ENCODE measurements around the gene MYO1A. TPM values are rescaled to one million over a fixed set of nuclear protein-coding genes. Genes with fewer than 3 reads are reported as not detected.

MYO1A gene
- total RNA-seq, 1 experiment from 2014 or later, result 1.1 TPM

GRCh38 chr12:57044468-57044867, 5.5 kb downstream of the MYO1A start:
- no peak overlapping the region for H3K27ac ChIP-seq (ENCODE audit: low read depth, low read length, poor library complexity, severe bottlenecking)
- CTCF ChIA-PET, result no interaction called here
- H3K9me3 ChIP-seq (ENCODE audit: low read depth, low read length, poor library complexity, severe bottlenecking), result no peaks in the 10 kb centered on the region
- H3K36me3 ChIP-seq (ENCODE audit: insufficient read depth, low read length, poor library complexity, severe bottlenecking), result no peaks in the 10 kb centered on the region
- no peaks in the 10 kb centered on the region for H3K4me1 ChIP-seq (ENCODE audit: insufficient read depth, low read length, poor library complexity, severe bottlenecking)
- POLR2A ChIA-PET (ENCODE audit: low non-redundant PET), result no interaction called here
- intact Hi-C loops (cut with micrococcal nuclease; ENCODE audit: unreplicated experiment), result no loop called here
- no peak for TF ChIP-seq EZH2 (IDR thresholded peaks at IDR 0.05; ENCODE audit: borderline replicate concordance, low read depth, low read length, poor library complexity, severe bottlenecking)
- no peak for TF ChIP-seq CTCF (conservative IDR thresholded peaks at IDR 0.05; ENCODE audit: low read depth, low read length)
- BruUV-seq (replicated peaks), result no TSS peak
- no peak overlapping the region for H3K4me3 ChIP-seq (ENCODE audit: low read depth, low read length, poor library complexity, severe bottlenecking)
- no peaks in the 10 kb centered on the region for H3K27me3 ChIP-seq (replicated peaks; ENCODE audit: insufficient read depth, low read depth, low read length, poor library complexity)
- no peak for DNase-seq (ENCODE audit: low spot score)

- Histone ChIP-seq H3K4me1 (ENCODE audit: insufficient read depth, low read length, poor library complexity, severe bottlenecking) (no peaks in the 10 kb centered on the region), H3K9me3 (ENCODE audit: low read depth, low read length, poor library complexity, severe bottlenecking) (no peaks in the 10 kb centered on the region), H3K36me3 (ENCODE audit: insufficient read depth, low read length, poor library complexity, severe bottlenecking) (no peaks in the 10 kb centered on the region), H3K4me3 (ENCODE audit: low read depth, low read length, poor library complexity, severe bottlenecking) (no peak overlapping the region), H3K27ac (ENCODE audit: low read depth, low read length, poor library complexity, severe bottlenecking) (no peak overlapping the region), H3K27me3 (replicated peaks; ENCODE audit: insufficient read depth, low read depth, low read length, poor library complexity) (no peaks in the 10 kb centered on the region)
- POLR2A ChIA-PET (ENCODE audit: low non-redundant PET), result no interaction called here
- BruUV-seq (replicated peaks), result no TSS peak
- TF ChIP-seq EZH2 (IDR thresholded peaks at IDR 0.05; ENCODE audit: borderline replicate concordance, low read depth, low read length, poor library complexity, severe bottlenecking) (no peak), CTCF (conservative IDR thresholded peaks at IDR 0.05; ENCODE audit: low read depth, low read length) (no peak)
- intact Hi-C loops (cut with micrococcal nuclease; ENCODE audit: unreplicated experiment), result no loop called here
- DNase-seq (ENCODE audit: low spot score), result no peak
- CTCF ChIA-PET, result no interaction called here
These were observed 7.2 kb downstream of the MYO1A start for GRCh38 chr12:57042695-57043094.

- no peak for DNase-seq (ENCODE audit: low spot score)
- POLR2A ChIA-PET (ENCODE audit: low non-redundant PET), result no interaction called here
- Histone ChIP-seq H3K36me3 (ENCODE audit: insufficient read depth, low read length, poor library complexity, severe bottlenecking) (no peaks in the 10 kb centered on the region), H3K4me3 (ENCODE audit: low read depth, low read length, poor library complexity, severe bottlenecking) (no peak overlapping the region), H3K9me3 (ENCODE audit: low read depth, low read length, poor library complexity, severe bottlenecking) (no peaks in the 10 kb centered on the region), H3K27ac (ENCODE audit: low read depth, low read length, poor library complexity, severe bottlenecking) (no peak overlapping the region), H3K27me3 (replicated peaks; ENCODE audit: insufficient read depth, low read depth, low read length, poor library complexity) (no peaks in the 10 kb centered on the region), H3K4me1 (ENCODE audit: insufficient read depth, low read length, poor library complexity, severe bottlenecking) (no peaks in the 10 kb centered on the region)
- CTCF ChIA-PET, result interaction anchor here (1.0 kb wide), 1 partner anchor 34 kb away, joined by 4 read pairs; no protein-coding TSS in a partner anchor
- intact Hi-C loops (cut with micrococcal nuclease; ENCODE audit: unreplicated experiment), result no loop called here
- BruUV-seq (replicated peaks), result no TSS peak
- TF ChIP-seq CTCF (conservative IDR thresholded peaks at IDR 0.05; ENCODE audit: low read depth, low read length) (no peak), EZH2 (IDR thresholded peaks at IDR 0.05; ENCODE audit: borderline replicate concordance, low read depth, low read length, poor library complexity, severe bottlenecking) (no peak)
These were observed 9.2 kb downstream of the MYO1A start for GRCh38 chr12:57040750-57041149.
